Activated CD8-positive, alpha-beta T cell treated with anti-CD3 and anti-CD28 coated beads for 36 hours (primary cell): ENCODE measurements around the gene RAB40C. TPM values are rescaled to one million over a fixed set of nuclear protein-coding genes. Genes with fewer than 3 reads are reported as not detected.
"Not testable (repeated sequence)": the region's sequence is repeated elsewhere in the genome, so short reads cannot be mapped to it uniquely, and the experiment has no call there.

Source experiments
- ATAC-seq: fragments of 200-7000 bp; cut with Tn5 transposase; one replicate; pipeline ENCODE4 v1.10.0; 2021; ENCODE audit warnings: mild to moderate bottlenecking, moderate library complexity
- CTCF ChIA-PET: fragments of 350-600 bp; sonication (Branson Sonifier 250); formaldehyde crosslinking; loops from one replicate; lab custom pipeline; 2021; ENCODE audit warnings: antibody characterized with exemption; lab: Charles Lee
- POLR2A ChIA-PET: fragments of 350-600 bp; sonication (Branson Sonifier 250); formaldehyde crosslinking; loops from one replicate; lab custom pipeline; 2021; ENCODE audit warnings: antibody characterized with exemption; lab: Charles Lee
- DNase-seq: peaks from one replicate; pipeline ENCODE4 v3.0.0-alpha.2; 2020
- H3K27ac Mint-ChIP-seq: one replicate; pipeline ENCODE4 v1.8.0; 2021; ENCODE audit warnings: mild to moderate bottlenecking, mixed read lengths
- H3K27me3 Mint-ChIP-seq: one replicate; pipeline ENCODE4 v1.8.0; 2021; ENCODE audit warnings: mixed read lengths
- H3K36me3 Mint-ChIP-seq: one replicate; pipeline ENCODE4 v1.8.0; 2021; ENCODE audit warnings: low read depth, mixed read lengths
- H3K4me1 Mint-ChIP-seq: one replicate; pipeline ENCODE4 v1.8.0; 2021; ENCODE audit warnings: low read depth, mixed read lengths
- H3K4me3 Mint-ChIP-seq: one replicate; pipeline ENCODE4 v1.8.0; 2021; ENCODE audit warnings: mild to moderate bottlenecking, moderate library complexity, mixed read lengths
- H3K9me3 Mint-ChIP-seq: one replicate; pipeline ENCODE4 v1.8.0; 2021; ENCODE audit warnings: mixed read lengths
- CTCF ChIP-seq: fragments of 200-600 bp; IDR thresholded peaks from one replicate; pipeline ENCODE4 v1.8.0; 2022; ENCODE audit warnings: antibody characterized with exemption, mild to moderate bottlenecking
- intact Hi-C: fragments of 100-400 bp; cut with micrococcal nuclease; formaldehyde crosslinking; loops from one replicate; pipeline ENCODE4 v1.10.0; 2022
- total RNA-seq, 2 experiments: library from RNA; stranded (reverse); gene quantifications; one replicate each; pipeline ENCODE4 v1.2.3, GENCODE V29; 2021

The RAB40C gene
- total RNA-seq, 2 experiments from 2014 or later: 8.1 to 8.8 TPM

GRCh38 chr16:595942-596735 lies 6.3 kb downstream of the RAB40C start:
- Mint-ChIP-seq H3K27ac (peak overlapping the region; percentile 20), H3K4me3 (no peak overlapping the region), H3K4me1 (peaks cover 16% of the 10 kb centered on the region), H3K9me3 (no peaks in the 10 kb centered on the region), H3K27me3 (no peaks in the 10 kb centered on the region), H3K36me3 (no peaks in the 10 kb centered on the region)
- ATAC-seq: no peak
- DNase-seq: no peak
- intact Hi-C loops: no loop called here
- ChIA-PET POLR2A (no interaction called here), CTCF (interaction anchor here (1.5 kb wide), 1 partner anchor 13 kb away, joined by 4 read pairs; no protein-coding TSS in a partner anchor)
- no peak for TF ChIP-seq CTCF

GRCh38 chr16:596736-597060 lies 6.8 kb downstream of the RAB40C start:
- ChIA-PET CTCF (interaction anchor here (1.5 kb wide), 1 partner anchor 13 kb away, joined by 4 read pairs; no protein-coding TSS in a partner anchor), POLR2A (no interaction called here)
- Mint-ChIP-seq H3K27ac (peak overlapping the region; percentile 2), H3K9me3 (no peaks in the 10 kb centered on the region), H3K4me3 (no peak overlapping the region), H3K36me3 (no peaks in the 10 kb centered on the region), H3K4me1 (peaks cover 14% of the 10 kb centered on the region), H3K27me3 (no peaks in the 10 kb centered on the region)
- DNase-seq (no peak), ATAC-seq (no peak)
- no peak for TF ChIP-seq CTCF
- intact Hi-C loops: no loop called here

GRCh38 chr16:597655-598054 lies 7.8 kb downstream of the RAB40C start:
- H3K4me3 Mint-ChIP-seq, H3K9me3 Mint-ChIP-seq, H3K36me3 Mint-ChIP-seq, POLR2A ChIA-PET, ATAC-seq, H3K27ac Mint-ChIP-seq, intact Hi-C loops, H3K27me3 Mint-ChIP-seq, DNase-seq: not testable (repeated sequence)
- CTCF ChIA-PET: interaction anchor here (1.4 kb wide), 1 partner anchor 18 kb away, joined by 4 read pairs; no protein-coding TSS in a partner anchor
- peaks cover 12% of the 10 kb centered on the region for H3K4me1 Mint-ChIP-seq

GRCh38 chr16:598823-599739 lies 9.2 kb downstream of the RAB40C start:
- no peak overlapping the region for H3K4me3 Mint-ChIP-seq
- no peaks in the 10 kb centered on the region for H3K9me3 Mint-ChIP-seq
- no peak for DNase-seq
- intact Hi-C loops: no loop called here
- H3K36me3 Mint-ChIP-seq: no peaks in the 10 kb centered on the region
- ChIA-PET POLR2A (no interaction called here), CTCF (interaction anchor here (1.9 kb wide), 1 partner anchor 10 kb away, joined by 9 read pairs; no protein-coding TSS in a partner anchor)
- H3K4me1 Mint-ChIP-seq: peaks cover 12% of the 10 kb centered on the region
- H3K27ac Mint-ChIP-seq: no peak overlapping the region
- no peaks in the 10 kb centered on the region for H3K27me3 Mint-ChIP-seq
- no peak for ATAC-seq
- TF ChIP-seq CTCF: no peak

GRCh38 chr16:600781-601180 lies 10.9 kb downstream of the RAB40C start:
- no peak for TF ChIP-seq CTCF
- POLR2A ChIA-PET: interaction anchor here (1.1 kb wide), 1 partner anchor 12 kb away, joined by 4 read pairs; no protein-coding TSS in a partner anchor
- DNase-seq: no peak
- Mint-ChIP-seq H3K9me3 (no peaks in the 10 kb centered on the region), H3K4me1 (peaks cover 12% of the 10 kb centered on the region), H3K36me3 (peaks cover 3% of the 10 kb centered on the region), H3K27me3 (no peaks in the 10 kb centered on the region), H3K4me3 (no peak overlapping the region), H3K27ac (no peak overlapping the region)
- intact Hi-C loops: no loop called here
- ATAC-seq: peak; percentile 51
- CTCF ChIA-PET: interaction anchor here (0.9 to 1.9 kb wide), 3 partner anchors 9 to 82 kb away, joined by 3 to 9 read pairs (median 3); no protein-coding TSS in a partner anchor
